CD4-positive, alpha-beta T cell treated with Interleukin-6 for 4 hours (primary cell): Measurements from ENCODE around the gene CCND1.
"Not testable (repeated sequence)": the region's sequence is repeated elsewhere in the genome, so short reads cannot be mapped to it uniquely, and the experiment has no call there.

Source experiments
- DNase-seq: peaks from one replicate; pipeline ENCODE4 v3.0.0-alpha.2; 2020; ENCODE audit warnings: mixed read lengths

The CCND1 gene

DNA sequence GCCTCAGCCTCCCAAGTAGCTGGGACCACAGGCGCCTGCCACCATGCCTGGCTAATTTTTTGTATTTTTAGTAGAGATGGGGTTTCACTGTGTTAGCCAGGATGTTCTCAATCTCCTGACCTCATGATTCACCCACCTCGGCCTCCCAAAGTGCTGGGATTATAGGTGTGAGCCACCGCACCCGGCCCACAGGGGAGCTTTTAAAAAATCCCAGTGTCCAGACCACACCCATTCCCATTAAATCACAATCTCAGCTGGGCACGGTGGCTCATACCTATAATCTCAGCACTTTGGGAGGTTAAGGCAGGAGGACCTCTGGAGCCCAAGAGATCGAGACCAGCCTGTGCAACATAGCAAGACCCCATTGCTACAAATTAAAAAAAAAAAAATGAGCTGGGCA is 55.0 kb downstream of the CCND1 start:
- DNase-seq: not testable (repeated sequence)

DNA sequence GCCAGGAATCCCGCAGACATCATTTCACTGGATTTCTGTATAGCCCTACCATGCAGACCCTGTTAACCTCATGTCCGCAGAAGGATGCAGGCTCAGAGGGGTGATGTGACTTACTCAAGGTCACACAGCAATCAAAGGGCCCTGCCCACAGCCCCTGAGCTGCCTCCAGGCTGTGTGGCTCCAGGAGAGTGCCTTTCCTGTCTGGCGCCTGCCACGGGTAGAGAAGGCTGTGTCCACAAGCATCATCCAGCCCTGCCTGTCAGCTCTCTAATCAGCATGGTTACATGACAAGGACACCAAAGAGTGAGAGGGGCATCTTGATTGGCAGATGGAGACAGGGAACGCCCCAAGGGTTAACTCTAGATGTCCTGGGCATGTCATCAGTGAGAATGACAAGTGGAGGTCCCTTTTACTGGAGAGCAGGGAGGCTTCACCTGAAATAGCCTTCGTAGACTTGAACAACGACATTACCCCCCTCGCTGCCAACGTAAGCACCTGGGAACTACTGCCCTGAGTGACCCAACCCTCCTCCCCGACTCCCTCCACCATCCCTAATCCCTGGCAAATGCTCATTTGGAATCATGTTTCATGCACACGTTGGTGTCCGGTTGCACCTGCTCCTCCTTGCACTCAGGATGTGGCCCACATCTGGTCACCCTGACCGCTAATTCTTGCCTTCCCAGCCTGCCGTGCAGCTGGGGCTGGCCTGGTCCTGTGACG is 56.0 kb downstream of the CCND1 start:
- no peak for DNase-seq

DNA sequence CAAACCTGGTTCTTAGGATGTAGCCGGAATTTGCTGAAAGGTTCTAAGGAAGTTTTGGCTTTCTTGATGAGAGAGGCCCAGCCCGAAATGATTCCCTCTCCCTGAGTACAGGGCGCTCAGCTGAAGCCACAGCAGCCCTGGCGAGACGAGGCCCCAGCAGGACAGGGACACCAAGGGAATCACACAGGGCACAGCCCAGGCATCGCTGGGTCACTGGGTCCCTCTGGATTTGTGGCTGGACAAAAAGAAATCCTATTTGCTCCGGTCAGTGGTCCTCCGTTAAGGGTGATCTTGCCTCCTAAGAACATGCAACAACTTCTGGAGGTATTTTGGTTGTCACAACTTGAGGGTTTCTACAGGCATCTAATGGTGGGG is 56.5 kb downstream of the CCND1 start:
- DNase-seq: no peak

DNA sequence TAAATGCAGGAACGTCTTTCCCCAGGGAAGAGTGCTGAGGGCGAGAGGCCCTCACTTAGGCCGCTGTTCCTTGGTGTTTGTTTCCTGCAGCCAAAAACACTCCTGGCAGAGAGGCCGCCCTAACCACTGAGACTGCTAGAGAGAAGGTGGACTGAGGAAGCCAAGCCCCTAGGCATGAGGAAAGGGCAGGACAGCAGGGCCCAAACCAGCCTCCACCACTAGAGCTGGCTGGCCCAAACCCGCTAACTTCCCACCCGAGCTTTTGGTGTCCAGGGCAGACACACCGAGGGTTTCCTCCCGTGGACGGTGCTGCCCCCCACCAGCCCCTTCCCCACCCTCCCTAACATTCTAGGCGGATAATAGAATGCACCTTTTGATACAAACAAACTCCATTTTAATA is 56.9 kb downstream of the CCND1 start:
- no peak for DNase-seq

DNA sequence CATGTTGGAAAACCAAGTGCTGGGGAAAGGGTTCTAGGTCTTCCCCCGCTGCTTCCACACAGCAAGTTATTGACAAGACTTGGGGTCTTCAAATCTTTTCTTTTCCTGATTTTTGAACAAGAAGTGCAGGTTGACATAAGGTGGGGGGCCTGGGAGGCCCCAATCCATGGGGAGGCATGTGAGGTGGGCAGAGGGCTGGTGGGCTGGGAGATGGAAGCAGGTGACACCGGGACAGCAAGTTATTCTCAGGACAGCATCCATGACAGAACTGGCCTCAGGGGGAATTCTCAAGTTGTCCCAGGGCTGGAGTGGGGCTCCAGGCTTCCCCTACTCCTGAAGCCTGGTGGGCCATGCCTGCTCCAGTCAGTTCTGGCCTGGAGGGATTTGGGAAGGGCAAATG is 57.4 kb downstream of the CCND1 start:
- DNase-seq: no peak

DNA sequence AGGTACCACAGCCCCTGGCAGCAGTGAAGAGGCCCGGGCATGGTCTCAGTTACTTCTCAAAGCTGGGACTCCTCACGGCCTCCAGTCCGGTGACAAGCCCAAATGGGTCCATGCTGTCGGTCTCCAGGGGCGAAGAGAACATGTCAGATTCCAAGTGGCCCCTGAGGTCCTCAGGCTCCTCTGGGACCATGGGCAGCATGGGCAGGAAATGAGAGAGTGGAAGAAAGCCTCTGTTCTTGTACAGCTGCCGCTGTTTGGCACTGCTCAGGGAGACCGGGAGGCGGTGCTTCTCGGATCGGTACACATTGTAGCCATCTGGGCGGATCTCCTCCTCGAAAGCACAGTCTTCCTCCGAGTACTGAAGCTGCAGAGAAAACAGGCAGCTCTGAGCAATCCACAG is 58.3 kb downstream of the CCND1 start:
- DNase-seq: no peak

DNA sequence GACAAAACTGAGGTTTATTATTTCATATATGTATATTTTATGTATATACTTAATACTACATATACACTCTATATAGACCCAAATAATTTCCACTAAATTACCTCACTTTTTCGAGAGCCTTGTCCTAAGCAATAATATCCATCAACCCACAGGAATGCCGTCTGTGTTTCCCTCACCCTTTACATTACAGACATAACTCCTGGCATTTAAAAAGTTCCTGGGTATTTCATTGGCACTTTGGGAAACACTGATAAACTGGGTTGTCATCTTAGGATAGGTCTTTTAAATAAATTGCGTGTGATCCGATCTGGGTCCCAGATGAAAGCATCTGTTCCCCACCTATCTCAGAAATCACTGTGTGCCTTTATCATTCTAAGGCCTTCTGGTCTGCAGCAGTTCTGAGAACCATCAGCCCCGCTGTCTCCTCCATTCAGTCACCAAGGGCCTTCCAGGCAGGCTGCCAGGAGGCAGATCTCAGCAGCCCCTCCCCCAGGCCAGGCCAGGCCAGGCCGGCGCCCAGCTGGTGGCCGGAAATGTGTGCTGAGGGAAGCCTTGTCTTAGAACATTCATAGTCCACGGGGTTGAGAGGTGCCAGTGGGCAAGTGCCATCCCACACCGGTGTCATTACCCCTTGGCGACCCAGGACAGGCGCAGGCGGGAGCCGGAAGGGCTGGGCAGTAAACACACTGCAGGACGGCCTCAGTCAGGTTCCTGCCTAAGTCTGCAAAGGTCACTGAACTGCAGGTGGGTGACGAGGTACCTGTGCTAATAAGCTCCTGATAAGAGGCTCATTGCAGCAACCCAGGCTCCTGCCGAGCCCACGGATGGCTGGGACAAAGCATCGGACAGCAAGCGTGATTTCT is 59.6 kb downstream of the CCND1 start:
- no peak for DNase-seq

DNA sequence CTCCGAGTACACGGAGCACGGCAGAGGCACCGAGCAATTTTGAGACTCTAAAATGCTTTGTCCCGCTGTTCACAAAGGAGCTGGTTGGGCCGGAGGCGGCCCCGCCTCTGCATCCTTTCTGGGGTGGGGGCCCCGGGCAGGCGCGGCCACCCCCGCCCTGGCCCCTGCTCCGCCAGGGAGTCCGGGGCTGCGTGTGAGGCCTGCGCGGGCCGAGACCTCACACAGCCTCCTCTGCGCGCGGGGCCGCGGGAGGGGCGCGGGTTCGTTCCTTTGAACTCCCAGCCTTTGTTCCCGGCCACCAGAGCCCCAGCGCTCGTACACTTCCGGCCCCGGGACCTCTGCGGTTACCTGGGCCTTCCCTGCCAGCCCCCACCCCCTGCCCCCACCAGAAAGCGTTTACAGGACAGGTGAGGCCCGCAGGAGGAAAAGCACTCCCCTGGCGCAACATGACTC is 61.3 kb downstream of the CCND1 start:
- no peak for DNase-seq

DNA sequence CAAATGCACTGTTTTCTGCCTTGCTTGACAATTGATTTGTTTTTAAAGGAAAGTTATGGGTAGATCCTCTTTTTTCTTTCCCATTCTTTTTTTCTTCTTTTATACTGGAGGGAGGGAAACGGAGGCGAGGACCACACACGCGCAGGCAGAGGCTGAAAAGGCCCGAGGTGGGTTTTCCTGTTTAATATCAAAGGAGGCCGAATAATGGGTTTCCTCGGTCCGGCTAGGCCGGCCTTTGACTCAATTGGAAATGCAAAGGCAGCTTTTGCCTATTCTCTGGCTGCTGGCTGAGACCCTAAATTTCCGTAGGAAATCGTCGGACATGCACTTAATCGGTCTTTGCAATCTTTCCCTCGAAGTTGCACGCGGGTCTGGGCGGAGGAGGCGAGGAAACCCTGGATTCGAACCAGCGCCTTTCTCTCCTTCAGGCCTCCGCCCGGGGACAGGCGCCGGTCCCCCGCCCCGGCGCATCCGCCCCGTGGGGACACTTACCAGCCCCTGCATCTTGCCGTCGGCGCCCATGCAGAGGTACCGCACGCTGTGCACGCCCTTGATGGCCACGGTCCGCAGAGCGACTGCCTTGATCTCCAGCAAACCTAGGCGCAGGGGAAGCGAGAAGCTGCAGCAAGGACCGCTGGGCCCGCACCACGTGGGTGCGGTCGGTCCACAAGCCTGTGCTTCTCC is 62.0 kb downstream of the CCND1 start:
- DNase-seq: no peak

DNA sequence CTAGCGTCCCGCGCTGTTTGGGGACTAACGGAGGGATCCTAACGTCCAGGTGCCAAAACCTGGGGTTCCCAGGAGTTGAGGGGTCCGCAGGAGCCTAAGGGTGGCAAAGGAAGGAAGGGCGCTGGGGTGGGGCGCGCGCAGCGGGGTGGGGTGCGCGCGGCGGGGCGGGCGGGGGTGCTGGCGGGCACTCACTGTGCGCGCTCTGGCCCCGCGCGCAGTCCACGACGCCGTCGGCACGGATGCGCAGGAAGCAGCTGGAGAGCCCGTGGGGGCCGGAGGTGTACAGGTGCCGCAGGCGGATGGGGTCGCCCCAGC is 62.5 kb downstream of the CCND1 start:
- DNase-seq: no peak
